GM13977 (cell line): ENCODE results near the gene ADAM8.

Experiments used
- DNase-seq: peaks from one replicate; pipeline ENCODE4 v3.0.0; 2012; ENCODE audit warnings: low spot score
- CTCF ChIP-seq: IDR thresholded peaks from 2 replicates; pipeline ENCODE4 v1.5.1; 2012; ENCODE audit warnings: mild to moderate bottlenecking, control low read depth; ENCODE audit not compliant: insufficient read depth; ENCODE audit errors: extremely low read depth, missing control alignments
- in situ Hi-C: fragments of 300-500 bp; cut with MboI; formaldehyde crosslinking; loops from one replicate; pipeline ENCODE4 v1.12.0; 2022; ENCODE audit warnings: low sequenced_read_pairs, low pct_unique_long_range_greater_than_20kb, mixed read lengths, inconsistent platforms; ENCODE audit not compliant: unreplicated experiment

The ADAM8 gene

DNA sequence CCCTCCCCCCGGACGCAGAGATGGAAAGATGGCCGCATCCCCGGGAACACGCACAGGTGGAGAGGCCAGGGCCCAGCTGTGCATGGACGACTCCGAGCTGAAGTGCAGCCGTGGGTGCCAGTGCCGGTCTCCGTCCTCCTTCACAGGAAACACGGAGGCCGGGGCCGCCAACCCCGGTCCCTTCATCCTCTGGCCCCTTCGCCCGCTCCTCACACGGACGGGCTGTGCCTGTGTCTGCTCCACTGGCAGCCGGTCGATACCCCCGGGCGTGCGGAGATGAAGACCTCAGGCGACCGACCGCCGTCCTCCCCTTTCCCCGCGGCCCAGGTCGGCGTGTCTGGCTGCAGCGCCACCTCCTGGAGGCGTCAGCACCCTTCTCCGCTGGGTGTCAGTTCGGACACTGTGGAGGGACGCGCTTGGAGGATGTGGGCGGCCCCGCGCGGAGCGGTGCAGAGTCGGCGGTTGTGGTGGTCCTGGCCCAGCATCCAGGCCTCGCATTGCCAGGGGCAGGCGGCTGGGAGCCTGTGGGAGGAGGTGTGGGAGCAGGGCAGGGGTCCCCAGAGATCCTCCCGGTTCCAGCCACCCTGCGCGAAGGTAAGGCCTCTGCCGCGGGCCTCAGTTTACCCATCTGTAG, 41.9 kb upstream of the ADAM8 start:
- peak; percentile 87 for TF ChIP-seq CTCF
- DNase-seq, result peak; percentile 72
- in situ Hi-C loops, result no loop called here

DNA sequence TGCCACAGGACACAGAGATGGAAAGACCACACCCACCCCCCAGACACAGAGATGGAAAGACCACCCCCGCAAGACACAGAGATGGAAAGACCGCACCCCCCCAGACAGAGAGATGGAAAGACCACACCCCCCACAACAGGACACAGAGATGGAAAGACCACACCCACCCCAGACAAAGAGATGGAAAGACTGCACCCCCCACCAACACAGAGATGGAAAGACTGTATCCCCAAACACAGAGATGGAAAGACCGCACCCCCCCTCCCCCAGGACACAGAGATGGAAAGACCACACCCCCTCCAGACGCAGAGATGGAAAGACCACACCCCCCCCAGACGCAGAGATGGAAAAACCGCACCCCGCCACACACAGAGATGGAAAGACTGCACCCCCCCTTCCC, 40.1 kb upstream of the ADAM8 start:
- TF ChIP-seq CTCF, result no peak
- in situ Hi-C loops, result no loop called here
- no peak for DNase-seq

- no peak for DNase-seq
- no peak for TF ChIP-seq CTCF
- in situ Hi-C loops, result no loop called here
Observed at GRCh38 chr10:133316266-133316665, 39.6 kb upstream of the ADAM8 start.

- TF ChIP-seq CTCF, result no peak
- in situ Hi-C loops, result no loop called here
- no peak for DNase-seq
Observed at GRCh38 chr10:133315847-133316246, 39.2 kb upstream of the ADAM8 start.

GRCh38 chr10:133314911-133315310, 38.2 kb upstream of the ADAM8 start:
- in situ Hi-C loops, result no loop called here
- no peak for DNase-seq
- TF ChIP-seq CTCF, result no peak

GRCh38 chr10:133313192-133313591, 36.5 kb upstream of the ADAM8 start:
- in situ Hi-C loops, result no loop called here
- no peak for TF ChIP-seq CTCF

DNA sequence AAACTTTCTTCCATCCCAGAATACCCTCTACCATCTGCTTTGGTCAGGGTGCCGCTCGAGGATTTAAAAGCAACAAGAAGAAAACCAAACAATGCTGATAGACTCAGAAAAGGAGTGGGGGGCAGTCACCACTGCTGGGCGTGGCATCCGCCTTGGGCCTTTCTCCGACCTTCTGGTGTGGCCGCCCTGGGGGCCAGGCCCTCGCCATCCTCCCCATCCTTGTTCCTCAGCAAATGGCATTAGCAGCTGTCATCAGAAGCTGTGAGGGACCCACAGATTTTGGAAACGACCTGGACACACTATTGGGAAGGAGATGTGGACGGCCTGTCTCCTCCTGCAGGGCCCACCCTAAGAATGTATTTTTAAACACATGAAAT, 36.1 kb upstream of the ADAM8 start:
- DNase-seq, result no peak
- TF ChIP-seq CTCF, result no peak
- in situ Hi-C loops, result no loop called here

More at GRCh38 chr10:133313192-133313591, 36.5 kb upstream of the ADAM8 start:
- no peak for DNase-seq
